Loucy (cell line): ENCODE data around the gene DDX10.

Experiments
- CTCF ChIP-seq: fragments of 200-600 bp; sonication (generic); conservative IDR thresholded peaks from 2 replicates; pipeline ENCODE4 v1.5.1; 2014; ENCODE audit warnings: mild to moderate bottlenecking, antibody characterized with exemption, low read length
- EZH2phosphoT487 ChIP-seq: fragments of 200-600 bp; IDR thresholded peaks from 2 replicates; pipeline ENCODE4 v1.6.1; 2018; ENCODE audit warnings: antibody characterized with exemption, mild to moderate bottlenecking, moderate library complexity, borderline replicate concordance

DNA sequence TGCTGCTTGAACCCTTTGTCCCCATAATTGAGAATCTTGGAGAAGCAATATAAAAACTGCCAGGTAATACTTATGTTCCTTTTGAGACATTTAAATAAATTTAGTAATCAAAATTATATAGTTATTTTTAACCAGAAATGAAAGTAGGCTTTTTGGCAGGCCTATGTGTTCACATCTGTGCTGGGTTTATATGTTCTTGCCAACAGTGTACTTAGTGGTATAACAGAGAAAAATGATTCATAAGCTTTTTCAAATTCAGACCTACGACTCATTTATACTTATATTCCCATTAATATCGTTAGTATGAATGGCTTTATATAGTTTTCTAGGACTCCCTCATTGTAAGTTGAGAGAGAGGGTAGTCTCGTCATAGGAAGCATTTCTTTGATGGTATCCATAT, 79.0 kb downstream of the DDX10 start:
- TF ChIP-seq CTCF (no peak), EZH2phosphoT487 (no peak)
